ENCODE data around the gene LRPAP1.
"Not testable (repeated sequence)": the region's sequence is repeated elsewhere in the genome, so short reads cannot be mapped to it uniquely, and the experiment has no call there.

Gene LRPAP1

DNA sequence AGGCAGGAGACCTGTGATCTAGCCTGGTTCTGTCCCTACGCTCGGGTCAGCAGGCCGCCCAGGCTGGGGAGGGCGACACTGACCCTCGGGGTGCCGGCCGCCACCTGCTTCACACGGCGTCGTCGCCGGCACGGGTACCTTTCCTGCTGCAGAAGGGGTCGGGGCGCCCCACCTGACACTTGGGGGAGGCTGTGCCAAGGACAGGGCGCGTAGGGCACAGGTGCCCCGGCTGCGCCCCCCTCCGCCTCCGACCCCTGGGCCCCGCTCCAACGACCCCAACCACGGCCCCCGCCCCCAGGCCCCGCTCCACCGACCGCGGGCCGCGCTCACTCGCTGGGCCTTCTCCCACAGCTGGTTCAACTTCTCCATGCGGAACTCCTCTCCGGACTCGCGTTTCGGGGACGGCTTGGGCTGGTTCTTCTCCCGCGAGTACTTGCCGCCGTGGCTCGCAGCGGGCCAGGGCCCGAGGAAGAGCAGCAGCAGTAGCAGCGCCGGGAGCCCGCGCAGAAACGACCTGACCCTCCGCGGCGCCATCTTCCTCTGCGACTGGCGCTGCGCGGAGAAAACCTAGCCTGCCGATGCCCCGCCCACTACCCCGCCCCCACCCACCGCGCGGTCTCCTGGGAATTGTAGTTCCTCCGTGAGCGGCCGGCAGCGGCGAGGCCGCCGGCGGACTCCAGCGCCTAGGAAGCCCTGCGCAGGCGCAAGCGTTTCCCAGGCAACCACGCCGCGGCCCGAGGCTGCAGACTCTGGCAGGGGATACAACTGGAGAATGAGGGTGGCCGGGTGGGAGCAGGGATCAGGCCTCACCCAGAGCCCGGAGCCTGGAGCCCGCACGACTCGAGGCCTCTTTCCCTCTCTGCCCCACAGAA lies at the start of gene LRPAP1:
LRPAP1 (minus strand) TSS at position 544 of the 872 bp plus-strand sequence; CDS start at position 534, 10 bp downstream.
- peak; percentile 88 to 90 for DNase-seq

DNA sequence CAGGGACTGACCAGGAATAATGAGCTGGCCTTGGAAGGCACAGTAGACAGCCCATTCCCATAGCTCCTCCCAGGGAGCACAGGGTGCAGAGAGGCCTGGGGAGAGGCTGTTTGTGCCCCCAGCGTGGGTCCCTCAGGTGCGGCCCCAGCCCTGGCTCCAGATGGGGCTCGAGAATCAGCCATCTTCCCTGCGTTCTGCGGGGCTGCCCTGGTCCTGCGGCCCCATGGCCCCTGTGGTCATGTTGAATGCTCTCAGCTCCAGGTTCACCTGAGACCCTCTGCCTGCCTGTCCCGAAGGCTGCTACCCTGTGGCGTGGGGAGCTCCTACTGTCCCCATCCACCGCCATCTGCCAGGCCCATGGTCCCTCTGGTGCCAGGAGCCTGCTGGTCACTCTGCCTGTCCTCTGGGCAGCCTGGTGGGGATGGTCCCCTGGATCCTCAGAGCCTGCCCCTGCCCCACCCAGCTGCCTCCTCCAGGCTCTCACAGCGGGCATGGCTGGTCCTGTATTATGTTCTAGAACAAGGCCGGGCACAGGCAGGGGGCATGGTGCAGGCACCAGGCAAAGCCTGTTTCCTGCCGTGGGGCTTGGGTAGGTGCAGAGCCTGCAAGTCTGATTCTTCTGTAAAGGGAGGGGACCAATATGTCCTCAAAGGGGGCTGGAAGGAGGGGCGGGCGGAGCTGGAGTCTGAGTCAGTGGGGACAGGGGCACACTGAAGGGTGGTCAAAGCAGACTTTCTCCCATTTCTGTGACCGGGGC lies 49.3 kb upstream of the LRPAP1 start:
- not testable (repeated sequence) for DNase-seq

GRCh38 chr4:3580859-3581258 lies 48.6 kb upstream of the LRPAP1 start:
- DNase-seq = not testable (repeated sequence)

- not testable (repeated sequence) for DNase-seq
Observed at GRCh38 chr4:3578527-3579144, 46.4 kb upstream of the LRPAP1 start.

GRCh38 chr4:3578052-3578451 lies 45.8 kb upstream of the LRPAP1 start:
- not testable (repeated sequence) for DNase-seq

DNA sequence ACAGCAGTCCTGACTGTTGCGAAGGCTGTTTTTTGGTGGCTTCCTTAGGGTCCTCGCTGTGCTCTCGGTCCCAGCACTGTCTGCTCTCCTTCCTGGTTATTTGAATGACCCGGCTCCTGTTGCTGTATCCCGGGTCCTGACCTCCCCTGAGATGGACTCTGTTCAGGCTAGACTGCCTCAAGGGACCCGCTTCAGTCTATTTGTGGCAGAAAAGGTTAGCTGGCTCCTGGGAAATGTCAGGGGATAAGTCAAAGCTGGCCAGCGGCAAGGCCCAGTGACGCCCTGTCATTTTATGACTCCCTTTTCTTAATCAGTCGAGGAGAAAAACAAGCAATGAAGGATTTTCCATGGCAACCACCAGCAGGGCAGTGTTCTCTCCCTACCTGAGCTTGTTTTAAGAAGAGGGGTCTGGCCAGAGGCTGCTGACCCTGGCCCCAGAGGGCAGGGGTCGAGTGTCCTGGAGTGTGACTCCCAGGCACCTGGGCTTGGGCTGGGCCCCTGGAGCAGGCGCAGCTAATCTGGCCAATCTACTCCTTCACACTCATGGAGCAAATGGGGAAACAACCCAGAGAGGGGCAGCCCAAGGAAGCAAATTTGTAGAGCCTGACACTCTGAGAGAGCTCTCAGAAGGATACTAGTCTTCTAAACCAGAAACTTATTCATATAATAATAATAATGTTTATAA lies 45.1 kb upstream of the LRPAP1 start:
- DNase-seq = not testable (repeated sequence)

DNA sequence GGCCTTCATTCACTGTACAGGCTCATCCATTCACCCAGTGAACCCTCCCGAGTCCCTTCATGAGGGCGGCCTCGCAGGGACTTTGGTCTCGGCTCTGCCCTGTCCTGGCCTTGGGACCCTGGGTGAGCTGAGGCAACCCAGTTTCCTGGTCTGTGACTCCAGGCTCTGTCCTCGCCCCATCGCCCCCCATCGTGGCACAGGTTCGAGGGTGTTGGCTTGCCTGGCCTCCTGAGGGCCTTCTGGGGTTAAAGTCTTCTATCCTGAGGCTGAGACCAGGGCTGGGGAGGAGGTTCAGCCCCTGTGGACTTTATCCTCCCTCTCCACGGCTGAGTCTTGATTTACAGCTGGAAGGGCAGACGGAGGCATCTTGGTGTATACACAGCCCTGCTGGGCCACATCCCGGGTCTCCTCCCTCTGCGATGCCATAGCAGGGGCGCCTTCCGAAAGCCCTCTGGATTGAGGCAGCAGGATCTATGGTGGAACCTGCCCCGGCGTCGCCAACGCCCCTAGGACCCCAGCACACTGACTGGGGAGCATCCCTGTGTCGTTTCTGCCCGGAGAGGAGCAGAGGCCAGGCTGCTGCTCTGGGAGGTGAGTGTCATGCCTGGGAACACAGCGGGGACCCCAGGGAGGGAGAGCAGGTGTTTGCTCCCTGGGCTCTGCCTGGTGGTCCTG lies 44.4 kb upstream of the LRPAP1 start:
- DNase-seq = not testable (repeated sequence)

- DNase-seq = not testable (repeated sequence)
Observed at GRCh38 chr4:3575426-3576369, 43.5 kb upstream of the LRPAP1 start.

DNA sequence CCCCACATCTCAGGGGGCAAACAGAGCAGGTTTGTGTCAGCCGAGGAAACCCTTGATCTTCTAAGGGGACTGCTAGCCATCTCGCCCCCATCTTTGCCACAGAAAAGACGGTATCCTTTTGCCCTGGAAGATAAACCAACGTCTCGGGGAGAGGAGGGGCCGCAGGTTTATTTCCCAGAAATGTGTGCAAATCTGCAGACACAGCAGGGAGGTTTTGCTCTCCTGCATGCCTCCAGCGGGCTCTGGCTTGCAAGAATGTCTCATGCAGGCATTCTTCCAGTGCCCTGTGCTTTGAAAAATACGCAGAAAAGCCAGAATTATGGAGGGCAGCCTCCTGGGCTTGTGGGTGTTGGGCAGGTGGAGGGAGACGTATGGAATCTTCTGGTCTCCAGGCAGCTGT lies 42.6 kb upstream of the LRPAP1 start:
- DNase-seq = not testable (repeated sequence)

DNA sequence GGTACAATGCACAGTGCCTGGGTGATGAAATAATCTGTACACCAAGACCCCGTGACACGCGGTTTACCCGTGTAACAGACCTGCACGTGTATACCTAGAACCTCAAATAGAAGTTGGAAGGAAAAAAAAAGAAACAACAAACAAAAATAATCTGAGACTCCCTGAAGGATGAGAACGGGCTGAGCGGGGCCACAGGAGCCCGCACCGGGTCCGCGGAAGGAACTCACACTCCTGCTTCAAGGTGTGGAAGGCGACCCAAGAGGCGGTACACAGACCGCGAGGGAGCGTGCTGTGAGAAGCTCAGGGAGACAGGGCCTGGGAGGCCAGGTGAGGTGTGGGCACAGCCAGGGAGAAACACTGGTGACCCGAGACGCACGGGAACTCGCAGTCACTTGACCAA lies 42.1 kb upstream of the LRPAP1 start:
- not testable (repeated sequence) for DNase-seq

DNA sequence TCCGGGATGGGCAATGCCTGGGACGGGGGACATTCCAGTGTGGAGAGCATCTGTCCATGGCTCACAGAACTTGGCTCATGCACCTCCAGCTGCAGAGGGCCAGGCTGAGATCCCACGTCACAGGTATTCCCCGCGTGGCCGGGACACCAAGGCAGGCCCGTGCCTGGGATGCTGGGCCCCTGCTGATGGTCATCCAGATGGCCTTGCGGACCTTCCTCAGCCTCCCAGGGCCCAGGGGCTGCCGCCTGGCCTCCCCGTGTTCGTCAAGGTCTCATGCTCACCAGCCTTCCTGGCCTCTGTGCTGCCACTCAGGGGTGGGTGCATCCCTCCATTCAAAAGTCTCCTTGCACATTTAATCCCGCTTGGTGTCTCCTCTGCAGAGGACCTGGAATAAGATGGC lies 40.9 kb upstream of the LRPAP1 start:
- DNase-seq = no peak

DNA sequence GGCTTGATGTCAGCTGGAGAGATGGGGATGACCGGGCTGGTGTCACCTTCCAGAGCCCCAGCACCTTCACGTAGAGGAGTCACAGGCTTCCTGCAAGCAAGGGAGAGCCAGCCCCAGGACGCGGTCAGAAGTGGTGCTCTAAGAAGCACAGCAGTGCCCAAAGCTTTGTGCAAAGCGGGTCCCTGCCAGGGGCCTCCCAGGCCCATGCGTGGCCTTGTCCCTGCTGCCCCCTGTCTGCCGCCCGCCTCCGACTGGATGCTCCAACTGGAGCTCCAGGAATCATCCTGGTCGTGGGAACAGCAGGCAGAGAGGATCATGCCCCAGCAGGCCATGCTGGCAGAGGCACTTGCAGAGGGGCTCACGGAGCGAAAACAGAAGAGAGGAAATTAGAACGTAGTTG lies 40.1 kb upstream of the LRPAP1 start:
- DNase-seq = no peak

GRCh38 chr4:3571921-3572320 lies 39.7 kb upstream of the LRPAP1 start:
- no peak for DNase-seq

GRCh38 chr4:3570923-3571322 lies 38.7 kb upstream of the LRPAP1 start:
- not testable (repeated sequence) for DNase-seq

- not testable (repeated sequence) for DNase-seq
Observed at GRCh38 chr4:3569611-3570010, 37.4 kb upstream of the LRPAP1 start.

DNA sequence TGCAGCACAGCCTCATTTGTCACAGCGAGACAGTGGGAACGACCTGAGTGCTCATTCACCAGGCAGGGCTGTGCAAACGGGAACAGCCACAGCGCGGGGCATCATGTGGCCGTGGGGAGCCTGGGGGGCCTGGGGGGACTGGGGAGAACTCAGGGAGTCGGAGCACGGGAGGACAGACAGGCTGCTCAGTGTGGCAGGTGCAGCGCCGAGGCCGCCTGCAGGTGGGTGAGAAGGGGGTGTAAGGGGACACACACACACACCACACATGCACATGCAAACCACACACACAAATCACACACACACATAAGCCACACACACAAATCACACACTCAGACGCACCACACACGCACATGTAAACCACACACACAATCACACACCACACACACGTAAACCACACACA lies 34.5 kb upstream of the LRPAP1 start:
- not testable (repeated sequence) for DNase-seq

DNA sequence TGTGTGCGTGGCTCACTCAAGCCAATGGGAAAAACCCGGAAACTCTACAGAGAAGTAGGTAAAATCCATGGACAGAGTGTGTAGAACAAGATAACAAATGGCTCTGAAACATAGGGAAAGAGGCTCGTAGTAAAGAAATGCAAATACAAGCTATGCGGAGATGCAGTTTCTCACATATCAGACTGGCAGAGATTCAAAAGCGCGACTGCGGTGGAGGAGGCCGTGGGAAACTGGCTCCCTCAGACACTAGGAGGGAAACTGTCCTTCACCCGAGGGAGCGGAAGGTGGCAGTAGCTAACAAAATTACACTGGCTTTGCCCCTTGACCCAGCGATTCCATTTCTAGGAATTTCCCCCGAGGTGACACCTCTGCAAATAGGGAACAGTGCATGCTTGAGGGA lies 34.1 kb upstream of the LRPAP1 start:
- not testable (repeated sequence) for DNase-seq

DNA sequence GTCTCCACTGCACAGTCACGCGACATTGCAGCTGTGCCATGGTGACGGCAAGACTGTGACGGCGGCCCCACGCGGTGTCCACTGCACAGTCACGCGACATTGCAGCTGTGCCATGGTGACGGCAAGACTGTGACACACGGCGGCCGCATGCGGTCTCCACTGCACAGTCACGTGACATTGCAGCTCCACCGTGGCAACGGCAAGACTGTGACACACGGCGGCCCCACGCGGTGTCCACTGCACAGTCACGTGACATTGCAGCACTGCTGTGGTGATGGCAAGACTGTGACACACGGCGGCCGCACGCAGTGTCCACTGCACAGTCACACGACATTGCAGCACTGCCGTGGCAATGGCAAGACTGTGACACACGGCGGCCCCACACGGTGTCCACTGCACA lies 32.7 kb upstream of the LRPAP1 start:
- DNase-seq = not testable (repeated sequence)

DNA sequence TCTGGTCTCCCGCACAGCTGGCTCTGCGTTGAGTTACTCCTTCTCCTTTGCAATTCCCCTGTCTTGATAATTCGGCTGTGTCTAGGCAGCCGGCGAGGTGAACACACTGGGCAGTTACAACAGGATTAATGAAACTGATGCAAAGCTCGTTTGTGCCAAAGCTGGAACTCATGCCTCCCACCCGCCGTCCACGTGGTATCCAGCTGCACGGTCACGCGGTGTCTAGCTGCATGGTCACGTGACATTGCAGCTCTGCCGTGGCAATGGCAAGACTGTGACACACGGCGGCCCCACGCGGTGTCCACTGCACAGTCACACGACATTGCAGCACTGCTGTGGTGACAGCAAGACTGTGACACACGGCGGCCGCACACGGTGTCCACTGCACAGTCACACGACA lies 31.2 kb upstream of the LRPAP1 start:
- DNase-seq = no peak

- DNase-seq = not testable (repeated sequence)
Observed at GRCh38 chr4:3562127-3562526, 29.9 kb upstream of the LRPAP1 start.

GRCh38 chr4:3560465-3560864 lies 28.2 kb upstream of the LRPAP1 start:
- DNase-seq = not testable (repeated sequence)
